NB4 (cell line): ENCODE results near the gene TXNRD3.

Source experiments
- CTCF ChIP-seq: IDR thresholded peaks from one replicate; pipeline ENCODE4 v1.5.1; 2012; ENCODE audit warnings: low read depth, low read length
- MAX ChIP-seq: IDR thresholded peaks from 2 replicates; pipeline ENCODE4 v1.6.1; 2011; ENCODE audit warnings: low read depth, low read length
- POLR2A ChIP-seq: IDR thresholded peaks from 2 replicates; pipeline ENCODE4 v1.6.1; 2011; ENCODE audit warnings: mild to moderate bottlenecking; ENCODE audit not compliant: insufficient read length; ENCODE audit errors: extremely low read depth

GRCh38 chr3:126622694-126623093 lies 32.2 kb downstream of the TXNRD3 start:
- no peak for TF ChIP-seq CTCF
- TF ChIP-seq MAX: no peak
- no peak for TF ChIP-seq POLR2A
